MV-4-11 (cell line): Measurements from ENCODE around the gene MAL.
"Not testable (repeated sequence)": the region's sequence is repeated elsewhere in the genome, so short reads cannot be mapped to it uniquely, and the experiment has no call there.

ENCODE experiments used
- DNase-seq: peaks from one replicate; lab custom pipeline; 2025; lab: John Stamatoyannopoulos, UW

The MAL gene

DNA sequence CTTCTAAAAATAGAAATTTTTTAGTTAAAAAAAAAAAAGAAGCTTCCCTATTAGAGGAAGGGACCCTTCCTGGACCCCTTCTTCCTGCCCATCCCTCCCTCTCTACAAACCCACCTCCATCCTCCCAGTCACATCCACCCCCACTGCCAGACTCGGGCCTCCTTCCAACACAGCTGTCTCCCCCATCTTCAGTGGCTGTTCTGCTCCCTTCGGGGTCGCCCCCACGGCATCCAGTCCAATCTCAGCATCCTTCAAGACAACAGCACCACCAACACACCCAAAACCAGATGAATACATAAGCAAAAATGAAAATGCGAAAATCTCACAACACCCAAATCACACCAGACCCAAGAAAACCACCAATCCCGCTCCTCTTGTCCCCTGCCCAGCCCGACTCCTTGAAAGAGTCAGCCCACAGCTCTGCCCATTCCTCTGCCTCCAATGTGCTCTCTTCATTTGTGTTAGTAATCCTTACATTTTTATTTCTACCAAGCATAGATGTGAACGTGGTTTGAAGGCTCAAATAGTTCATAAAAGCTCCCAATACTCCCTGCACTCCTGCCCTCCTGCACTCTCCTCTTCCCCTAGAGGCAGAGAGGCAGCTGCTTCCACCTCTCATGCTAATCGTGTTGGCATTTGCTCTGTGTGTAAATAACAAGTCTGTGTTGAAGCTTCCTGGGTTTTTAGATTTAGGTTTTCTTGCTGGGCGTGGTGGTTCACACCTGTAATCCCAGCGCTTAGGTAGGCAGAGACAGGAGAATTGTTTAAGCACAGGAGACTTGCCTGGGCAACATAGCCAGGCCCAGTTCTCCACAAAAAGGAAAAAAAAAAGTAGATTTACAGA lies 37.0 kb downstream of the MAL start:
- no peak for DNase-seq

DNA sequence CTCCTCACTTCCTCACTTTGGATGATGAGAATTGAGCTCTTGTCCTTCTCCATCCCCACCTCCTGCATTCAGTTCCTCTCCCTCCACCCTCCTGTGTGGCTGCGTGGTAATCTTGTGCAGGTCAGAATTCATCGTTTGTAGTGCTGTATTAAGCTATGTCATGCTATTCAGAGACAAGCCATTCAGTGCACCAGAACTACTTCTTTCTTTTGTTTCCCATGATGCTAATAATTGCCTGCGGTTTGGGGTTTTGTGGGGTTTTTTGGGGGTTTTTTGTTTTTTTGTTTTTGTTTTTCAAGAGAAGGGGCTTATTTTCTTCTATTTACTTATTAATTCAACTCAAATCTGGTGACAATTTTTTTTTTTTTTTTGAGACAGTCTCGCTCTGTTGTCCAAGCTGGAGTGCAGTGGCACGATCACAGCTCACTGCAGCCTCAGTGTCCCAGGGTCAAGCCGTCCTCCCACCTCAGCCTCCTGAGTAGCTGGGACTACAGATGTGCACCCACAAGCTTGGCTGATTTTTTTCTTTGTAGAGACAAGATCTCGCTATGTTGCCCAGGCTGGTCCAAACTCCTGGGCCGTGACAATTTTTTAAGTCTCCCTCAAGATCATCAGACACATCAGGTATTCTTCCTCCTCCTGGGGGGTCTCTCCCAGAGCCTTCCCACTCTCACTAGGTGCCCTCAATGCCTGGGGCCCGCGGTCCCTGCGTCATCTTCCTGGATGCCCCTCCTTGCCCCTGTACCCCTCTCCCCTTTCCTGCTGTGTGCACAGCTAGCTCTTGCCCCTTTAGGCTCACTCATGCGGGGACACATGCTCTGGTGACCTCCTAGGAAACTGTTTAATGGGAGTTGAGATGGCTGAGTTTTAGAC lies 37.8 kb downstream of the MAL start:
- DNase-seq: no peak

DNA sequence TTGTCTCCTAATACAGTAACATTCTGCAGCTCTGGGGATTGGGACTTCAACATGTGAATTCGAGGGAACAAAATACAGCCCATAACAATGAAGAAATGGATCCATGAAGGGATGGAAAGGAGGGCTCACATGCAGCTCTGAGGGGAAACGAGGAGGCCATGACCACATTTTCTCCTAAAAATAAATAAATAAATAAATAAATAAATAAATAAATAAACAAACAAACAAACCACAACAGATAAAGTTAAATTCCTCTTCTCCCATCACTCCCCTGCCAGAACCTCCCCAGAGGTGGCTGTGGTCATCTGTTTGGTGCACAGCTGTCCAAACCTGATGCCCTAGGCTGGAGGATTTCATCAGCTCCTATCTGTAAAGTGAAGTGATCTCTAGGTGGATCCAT lies 42.7 kb downstream of the MAL start:
- no peak for DNase-seq

DNA sequence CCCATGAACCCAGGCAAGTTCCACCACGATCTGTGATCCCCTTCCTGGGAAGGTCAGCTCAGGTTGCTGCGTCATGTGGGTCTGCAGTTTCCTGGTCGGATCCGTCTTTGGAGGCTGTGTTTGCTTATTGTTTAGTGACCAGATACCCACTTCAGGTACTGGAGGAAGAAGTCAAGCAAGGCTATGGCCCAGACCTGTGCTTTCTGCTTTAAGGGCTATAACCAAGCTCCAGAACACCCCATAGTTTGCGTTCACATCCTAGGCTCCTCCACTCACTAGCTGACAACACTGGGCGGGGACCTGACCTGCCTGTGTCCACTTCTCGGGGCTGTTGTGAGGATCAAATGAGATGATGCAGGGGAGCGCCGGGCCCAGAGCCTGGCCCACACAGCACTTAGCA lies 44.0 kb downstream of the MAL start:
- no peak for DNase-seq

DNA sequence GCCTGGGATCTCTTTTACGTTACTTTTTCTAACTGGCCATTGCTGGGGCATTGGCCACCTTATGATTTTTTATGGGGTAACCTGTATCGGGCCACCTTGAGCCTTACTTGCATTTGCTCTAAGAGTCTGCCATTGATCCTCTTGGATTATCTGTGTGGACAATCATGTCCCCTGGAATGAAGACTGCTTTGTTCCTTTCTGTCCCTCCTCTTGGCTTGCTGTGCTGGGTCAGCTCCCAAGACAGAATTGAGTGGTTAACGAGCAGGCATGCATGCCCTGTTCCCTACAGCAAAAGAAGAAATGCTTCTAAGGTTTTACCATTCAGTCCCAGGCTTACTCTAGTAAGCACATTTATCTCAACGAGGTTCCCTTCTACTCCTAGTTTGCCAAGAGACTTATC lies 46.3 kb downstream of the MAL start:
- no peak for DNase-seq

DNA sequence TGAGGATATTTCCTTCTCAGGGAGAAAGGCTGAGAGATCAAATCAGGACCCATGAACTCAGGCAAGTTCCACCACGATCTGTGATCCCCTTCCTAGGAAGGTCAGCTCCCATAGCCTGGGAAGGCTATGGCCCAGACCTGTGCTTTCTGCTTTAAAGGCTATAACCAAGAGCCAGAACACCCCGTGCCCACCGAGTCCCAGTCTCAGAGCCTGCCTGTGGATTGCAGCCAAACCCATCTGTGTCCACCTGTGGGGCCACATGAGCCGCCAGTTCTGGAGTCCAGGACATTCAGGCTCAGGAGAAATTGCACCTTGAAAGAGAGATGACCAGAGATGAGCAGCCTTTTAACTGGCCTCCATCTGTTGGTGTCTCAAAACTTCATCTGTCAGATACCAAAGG lies 46.9 kb downstream of the MAL start:
- DNase-seq: no peak

DNA sequence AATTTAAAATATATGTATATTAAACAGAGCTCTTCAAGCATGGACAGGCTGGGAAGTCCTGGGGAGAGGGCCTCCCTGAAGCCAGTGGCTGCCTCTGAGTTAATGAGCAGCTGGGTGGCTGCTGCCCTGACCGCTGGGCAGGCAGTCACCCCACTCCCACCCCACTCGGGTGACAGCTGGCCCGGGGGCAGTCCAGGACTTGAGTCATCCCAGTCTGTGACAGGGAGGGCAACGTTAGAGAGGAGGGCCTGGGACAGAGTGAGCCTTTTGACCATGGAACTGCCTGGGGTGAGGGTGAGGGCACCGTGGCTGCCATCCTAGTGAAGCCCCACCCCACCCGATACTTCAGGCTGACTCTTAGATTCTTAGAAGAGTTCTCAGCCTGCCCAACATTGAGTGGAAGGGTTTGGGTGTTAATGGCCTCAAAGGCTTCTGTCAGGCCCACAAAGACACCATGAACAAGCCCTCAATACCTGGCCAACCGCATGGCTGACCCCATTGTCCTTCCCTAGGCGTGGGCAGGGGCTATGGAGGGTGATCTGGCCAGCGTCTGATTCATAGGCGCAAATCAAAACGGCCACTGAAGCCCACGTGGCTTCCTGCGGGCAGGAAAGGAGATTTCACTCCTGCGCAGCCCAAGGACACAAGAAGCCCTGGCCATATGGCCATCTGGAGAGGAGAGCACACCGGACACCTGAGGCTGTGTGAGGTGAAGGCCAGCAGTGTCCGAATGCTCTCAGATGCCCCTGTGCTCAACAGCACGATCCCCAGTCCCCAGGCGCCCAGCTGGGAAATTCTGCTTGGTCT lies 48.6 kb downstream of the MAL start:
- no peak for DNase-seq

DNA sequence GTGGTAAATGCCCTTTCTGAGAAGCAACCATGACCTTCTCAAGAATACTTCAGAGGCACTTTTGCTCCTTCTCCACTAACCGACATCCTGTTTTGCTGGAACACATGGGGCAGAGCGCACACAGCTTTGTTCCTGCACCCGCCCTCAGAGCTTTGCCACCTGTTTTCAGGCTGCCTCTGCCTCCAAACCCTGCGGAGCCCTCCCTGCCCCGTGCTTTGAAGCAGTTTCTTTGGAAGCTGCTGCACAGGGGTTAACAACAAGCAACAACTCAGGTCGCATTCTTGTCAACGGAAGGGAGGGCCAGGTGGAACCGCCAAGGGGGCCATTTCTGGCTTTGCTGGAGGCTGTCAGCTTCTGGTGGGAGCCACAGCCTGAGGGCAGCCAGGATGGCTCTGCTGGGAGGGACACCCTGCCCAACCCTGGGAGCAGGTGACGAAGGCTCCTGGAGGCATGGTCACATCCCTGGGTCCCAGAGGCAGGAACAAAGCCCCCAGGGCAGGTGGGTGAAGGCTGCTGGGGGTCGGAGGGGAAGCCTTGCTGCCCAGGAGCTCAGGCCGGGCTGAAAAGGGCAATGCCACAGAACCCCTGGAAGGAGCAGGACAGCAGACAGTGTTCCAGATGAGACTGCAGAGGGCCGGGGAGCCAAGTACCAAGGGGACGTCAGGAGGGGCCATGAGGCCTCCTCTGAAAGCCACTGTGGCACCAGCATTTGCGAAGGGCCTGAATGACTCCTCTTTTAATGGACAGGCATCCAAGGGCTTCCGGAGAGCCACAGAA lies 49.3 kb downstream of the MAL start:
- no peak for DNase-seq

DNA sequence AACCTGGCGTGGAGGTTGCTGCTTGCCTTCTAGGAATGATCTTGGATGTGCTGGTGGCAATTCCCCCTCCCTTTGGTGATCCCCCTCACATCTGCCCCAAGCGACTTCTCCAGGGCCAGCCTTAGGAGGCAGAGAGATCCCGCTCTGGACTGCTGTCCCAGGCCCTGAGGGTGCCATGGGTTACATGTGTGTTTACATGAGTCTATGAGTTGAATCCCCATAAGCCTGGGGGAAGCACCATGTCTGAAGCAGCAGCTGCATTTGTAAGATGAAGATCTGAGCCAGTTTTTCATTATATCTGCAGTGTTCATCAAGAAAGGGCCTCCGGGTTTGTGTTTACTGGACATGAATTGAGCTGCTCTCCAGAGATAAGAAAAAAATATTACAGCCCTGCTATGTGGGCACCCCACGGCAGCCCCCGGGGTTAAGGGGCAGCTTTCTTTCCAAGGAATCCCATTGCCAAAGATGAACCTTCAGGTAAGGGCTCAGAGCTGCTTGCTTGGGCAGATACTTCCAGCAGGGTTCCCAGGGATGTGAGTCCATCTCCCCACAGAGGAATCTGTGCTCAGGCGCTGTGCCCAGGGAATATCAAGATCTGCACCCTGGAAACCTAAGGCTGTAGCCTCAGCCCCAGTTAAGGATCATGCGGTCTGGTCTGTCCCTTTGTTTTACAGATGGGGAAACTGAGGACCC lies 50.1 kb downstream of the MAL start:
- DNase-seq: no peak

DNA sequence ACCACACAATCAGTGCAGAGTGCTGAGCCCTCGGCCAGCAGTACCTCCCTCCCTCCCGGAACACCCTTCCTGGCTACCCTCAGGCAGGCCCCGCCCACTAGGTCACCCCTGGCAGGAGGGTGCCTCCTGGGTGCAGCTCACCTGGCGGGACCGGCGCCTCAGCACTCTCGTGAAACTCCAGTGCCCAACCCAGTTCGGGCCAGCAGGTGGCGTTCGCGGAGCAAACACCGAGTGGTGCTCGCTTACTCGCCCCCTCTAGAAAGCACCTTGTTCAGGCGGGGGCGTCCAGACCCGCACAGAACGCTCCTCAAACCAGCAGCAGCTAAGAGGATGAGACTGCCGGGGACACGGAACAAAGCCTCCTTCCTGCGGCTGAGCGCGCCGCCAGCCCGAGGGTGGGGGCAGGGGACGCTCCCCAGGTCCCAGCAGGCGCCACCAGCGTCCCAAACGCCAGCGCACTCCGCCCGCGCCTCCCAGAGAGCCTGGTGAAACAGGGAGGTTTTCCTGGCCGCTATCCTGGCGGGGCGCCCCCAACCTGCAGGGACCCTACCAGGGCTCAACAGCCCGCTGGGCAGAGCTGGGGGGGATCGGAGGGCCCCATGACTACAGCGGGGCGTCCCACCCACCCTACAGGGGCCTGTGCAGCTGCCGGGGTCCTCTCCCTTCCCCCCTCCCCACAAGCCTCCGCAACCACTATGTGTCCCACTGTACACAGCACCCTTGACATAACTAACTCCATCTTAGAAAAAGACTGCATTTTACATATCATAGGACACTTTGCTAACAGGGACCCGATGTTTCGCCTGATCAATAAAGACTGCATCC lies 51.4 kb downstream of the MAL start:
- peak; percentile 3 for DNase-seq

DNA sequence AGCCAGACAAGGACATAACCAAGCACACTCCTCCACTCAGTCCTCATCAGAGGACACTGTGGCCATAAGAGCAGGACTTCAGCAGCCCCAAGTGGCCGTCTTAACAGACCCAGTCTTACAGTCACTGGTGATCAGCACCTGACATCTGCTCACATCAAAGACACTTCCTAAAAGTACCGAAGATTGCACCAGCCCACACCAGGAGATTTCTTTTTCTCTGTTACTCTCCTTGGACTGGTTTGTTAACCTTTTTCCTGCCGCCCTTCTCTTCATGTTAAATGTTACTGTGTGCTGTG lies 52.0 kb downstream of the MAL start:
- peak; percentile 26 for DNase-seq

DNA sequence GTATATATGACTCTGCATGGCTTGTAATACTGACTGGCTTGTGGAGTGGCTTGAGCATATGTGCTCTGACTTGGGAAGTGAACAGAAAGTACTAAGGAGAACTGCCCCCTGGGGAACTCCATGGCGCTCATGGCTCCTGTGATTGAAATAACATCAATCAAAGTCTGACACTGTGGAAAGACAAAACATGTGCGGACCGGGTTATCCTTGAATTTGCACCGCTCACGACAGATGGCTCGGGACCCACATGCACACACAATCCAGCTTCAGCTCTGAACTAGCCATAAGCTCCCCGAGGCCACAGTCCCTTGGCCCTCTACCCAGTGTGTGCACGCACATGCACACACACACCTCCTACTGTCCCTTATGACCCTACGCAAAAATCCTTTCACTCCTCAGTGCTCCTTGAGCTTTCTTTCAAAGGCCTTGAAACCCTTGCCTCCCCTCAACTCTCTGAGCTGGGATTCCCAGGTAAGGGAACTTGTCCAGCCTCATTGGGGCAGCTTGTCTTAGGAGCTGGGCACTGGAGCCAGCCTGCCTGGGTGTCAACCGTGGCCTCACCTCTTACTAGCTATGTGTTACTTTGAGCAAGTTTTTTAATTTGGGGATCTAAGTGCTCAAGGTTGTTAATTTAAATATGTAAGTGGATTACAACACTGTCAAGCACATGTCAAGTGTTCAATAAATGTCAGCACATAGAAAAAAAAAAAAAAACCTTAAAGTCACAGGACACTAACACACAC lies 52.5 kb downstream of the MAL start:
- DNase-seq: no peak

DNA sequence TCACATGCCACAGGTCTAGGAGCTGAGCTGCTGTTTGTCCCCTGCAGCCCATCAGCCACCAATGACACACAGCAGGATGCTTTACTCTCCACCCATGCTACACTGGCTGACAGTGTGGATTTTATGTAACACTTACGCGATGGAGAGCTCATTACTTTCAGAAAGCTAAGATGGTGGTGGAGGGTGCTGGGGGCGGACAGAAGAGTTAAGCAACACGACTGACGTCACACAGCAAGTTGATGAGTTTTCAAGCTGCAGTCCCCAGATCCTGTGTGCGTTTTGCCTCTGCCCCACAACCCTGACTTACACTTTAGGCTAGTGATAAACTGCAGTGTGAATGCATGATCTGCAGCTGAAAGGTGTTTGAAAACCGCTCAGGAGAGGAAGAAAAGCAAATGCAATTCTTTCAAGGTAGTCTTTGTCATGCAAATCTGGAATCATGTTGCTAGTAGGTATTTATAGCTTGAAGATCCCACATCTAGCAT lies 53.7 kb downstream of the MAL start:
- DNase-seq: no peak

DNA sequence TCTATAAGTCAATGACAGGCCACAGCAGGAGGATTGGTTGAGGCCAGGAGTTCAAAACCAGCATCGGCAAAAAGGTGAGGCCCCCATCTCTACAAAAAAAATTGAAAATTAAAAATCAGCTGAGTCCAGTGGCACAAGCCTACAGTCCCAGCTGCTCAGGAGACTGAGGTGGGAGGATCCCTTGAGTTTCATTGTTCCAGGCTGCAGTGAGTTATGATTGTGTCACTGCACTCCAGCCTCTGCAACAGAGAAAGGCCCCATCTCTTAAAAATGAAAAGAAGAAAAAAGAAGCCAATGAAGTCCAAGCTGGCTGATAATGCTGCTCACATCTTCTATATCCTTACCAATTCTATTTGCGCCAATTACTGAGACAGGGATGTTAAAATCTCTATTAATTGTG lies 57.0 kb downstream of the MAL start:
- no peak for DNase-seq

DNA sequence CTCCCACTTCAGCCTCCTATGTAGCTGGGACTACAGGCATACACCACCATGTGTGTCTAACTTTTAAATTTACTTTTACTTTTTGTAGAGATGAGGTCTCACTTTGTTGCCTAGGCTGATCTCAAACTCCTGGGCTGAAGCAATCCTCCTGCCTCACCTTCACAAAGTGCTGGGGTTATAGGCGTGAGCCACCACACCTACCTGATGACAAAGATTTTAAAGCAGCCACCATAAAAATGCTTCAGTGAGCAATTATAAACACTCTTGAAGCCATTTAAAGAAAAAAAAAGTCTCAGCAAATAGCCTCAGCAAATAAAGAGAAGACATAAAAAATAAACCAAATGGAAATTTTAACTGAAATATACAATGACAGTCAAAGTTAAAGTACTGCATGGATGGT lies 60.5 kb downstream of the MAL start:
- DNase-seq: no peak

DNA sequence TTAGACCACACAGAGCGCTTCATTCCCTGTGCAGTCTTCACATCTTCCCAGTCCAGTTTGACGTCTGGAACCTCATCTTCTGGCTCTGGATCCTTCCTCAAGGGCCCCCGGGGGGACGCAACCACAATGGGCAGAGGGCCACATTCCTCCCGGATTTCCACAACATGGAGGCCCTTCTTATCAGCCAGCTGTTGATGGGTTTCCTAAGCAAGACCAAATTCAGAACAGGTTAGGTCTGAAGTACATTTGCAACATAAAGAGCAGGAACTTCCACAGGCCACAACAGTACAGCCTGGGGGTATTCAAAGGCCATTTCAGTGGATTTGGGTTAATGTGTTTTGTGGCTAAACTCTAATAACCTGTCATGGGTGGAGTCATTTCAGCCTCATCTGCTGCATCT lies 61.9 kb downstream of the MAL start:
- no peak for DNase-seq

DNA sequence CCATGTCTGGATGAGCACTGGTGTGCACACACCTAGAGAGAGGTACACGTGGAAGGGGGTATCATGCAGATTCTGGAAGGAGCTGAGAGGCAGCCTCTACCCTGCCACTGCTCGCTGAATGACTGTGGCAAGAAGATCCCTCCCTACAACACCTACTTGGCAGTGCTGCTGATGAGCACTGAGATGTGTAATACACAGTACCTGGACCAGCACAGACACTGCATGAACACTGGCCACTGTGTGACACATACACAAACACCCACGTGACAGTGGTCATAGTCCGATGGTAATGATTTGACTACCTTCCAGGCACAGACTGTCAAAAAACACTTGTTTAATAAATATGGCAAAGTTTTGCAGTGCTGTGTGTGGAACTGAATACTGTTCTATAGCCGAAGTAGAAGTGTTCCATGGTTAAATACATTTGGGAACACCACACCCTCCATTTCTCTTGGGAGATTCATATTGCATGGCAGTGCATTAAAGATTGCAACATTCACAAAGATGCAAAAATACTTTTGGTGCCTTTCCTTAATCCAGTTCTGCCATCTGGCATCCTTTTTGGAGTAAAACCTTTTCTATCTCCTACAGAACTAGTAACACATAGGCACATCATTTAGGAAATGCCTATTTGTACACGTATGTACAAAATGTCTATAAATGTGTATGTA lies 66.5 kb downstream of the MAL start:
- no peak for DNase-seq

DNA sequence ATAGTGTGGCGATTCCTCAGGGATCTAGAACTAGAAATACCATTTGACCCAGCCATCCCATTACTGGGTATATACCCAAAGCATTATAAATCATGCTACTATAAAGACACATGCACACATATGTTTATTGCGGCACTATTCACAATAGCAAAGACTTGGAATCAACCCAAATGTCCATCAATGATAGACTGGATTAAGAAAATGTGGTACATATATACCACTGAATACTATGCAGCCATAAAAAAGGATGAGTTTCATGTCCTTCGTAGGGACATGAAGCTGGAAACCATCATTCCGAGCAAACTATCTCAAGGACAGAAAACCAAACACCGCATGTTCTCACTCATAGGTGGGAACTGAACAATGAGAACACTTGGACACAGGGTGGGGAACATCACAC lies 72.8 kb downstream of the MAL start:
- DNase-seq: not testable (repeated sequence)

DNA sequence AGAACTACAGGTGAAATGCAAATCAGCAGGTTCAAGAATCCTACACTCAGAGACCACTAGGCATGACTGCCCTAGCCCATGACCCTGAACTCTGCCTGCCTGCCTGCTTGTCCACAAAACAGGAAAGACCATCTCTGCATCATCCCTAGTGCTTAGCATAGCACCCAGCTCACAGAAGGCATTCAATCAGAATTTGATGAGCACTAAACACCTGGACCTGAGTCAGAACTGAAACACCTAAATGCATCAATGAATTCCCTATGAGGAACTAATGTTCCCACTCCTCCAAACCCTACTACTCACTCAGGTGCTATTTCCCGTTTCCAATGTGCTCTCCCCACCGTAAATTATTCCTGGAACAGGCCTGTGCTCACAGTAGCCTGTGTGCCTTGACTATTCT lies 74.4 kb downstream of the MAL start:
- no peak for DNase-seq
